ENCODE measurements around the gene ATOH8. TPM values are rescaled to one million over a fixed set of nuclear protein-coding genes. Genes with fewer than 3 reads are reported as not detected.
A peak's percentile ranks its signal among the peaks of the same experiment; 100 is the strongest.

The ATOH8 gene, protein sequence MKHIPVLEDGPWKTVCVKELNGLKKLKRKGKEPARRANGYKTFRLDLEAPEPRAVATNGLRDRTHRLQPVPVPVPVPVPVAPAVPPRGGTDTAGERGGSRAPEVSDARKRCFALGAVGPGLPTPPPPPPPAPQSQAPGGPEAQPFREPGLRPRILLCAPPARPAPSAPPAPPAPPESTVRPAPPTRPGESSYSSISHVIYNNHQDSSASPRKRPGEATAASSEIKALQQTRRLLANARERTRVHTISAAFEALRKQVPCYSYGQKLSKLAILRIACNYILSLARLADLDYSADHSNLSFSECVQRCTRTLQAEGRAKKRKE
- under 1 TPM in 1 of 5 donors, not detected in 4; 0.20 TPM for total RNA-seq
- 0.04 TPM for total RNA-seq (2013)
- 0 to 1.4 (median 0.10) reads per million in 29 experiments for total RNA-seq

DNA sequence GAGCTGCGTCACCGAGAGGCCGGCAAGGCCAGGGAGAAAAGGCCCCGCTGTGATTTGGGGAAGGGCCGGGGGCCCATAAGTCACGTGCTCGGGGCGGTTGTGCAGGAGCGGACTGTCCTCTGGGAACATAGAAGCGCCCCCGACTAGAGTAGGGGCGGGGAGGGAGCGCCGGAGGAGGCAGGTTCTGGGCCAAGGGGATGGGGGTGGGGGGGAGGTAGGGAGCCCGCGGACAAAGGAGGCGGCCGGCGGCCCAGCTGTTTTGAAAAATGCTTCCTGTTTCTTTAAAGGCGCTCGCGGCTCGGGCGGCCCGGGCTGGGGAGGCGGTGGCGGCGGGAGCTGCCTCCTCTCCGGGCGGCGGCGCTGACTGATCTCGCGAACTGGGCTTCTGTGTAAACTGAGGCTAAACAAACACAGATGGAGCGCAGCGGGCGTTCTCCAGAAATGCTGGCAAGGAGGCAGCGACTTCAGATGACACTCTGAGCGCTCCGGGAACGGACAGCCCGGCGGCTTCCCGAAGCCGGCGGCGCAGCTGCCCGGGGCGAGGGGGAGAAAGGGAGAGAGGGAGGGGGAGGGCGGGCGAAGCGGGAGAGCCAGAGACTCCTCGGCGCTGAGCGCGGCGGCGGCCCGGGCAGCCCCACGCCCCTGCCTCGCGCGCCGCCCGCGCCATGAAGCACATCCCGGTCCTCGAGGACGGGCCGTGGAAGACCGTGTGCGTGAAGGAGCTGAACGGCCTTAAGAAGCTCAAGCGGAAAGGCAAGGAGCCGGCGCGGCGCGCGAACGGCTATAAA is at the start of gene ATOH8:
ATOH8 (plus strand) TSS at position 467 of the 788 bp plus-strand sequence; CDS start at position 666, 199 bp downstream.
- no peak within 1 kb of the TSS for H3K27ac Mint-ChIP-seq
- ChIA-PET POLR2A (no interaction called here), CTCF (interaction anchor here in 1 of 2 donors (0.6 to 1.0 kb wide), 2 partner anchors 63 to 299 kb away, joined by 3 to 4 read pairs; no protein-coding TSS in a partner anchor)
- peaks cover 11 to 26% (median 16%) of the 10 kb centered on the region in 3 donors for H3K4me1 Mint-ChIP-seq
- peaks cover 46 to 74% of the 10 kb centered on the region in 2 donors for H3K27me3 Mint-ChIP-seq
- H3K36me3 Mint-ChIP-seq = no peaks in the 10 kb centered on the region
- H3K4me3 ChIP-seq (ENCODE audit: control insufficient read depth in 1 of 2, extremely low read depth in 1 of 2, low read length in 1 of 2) = peak within 1 kb of the TSS; percentile 21 to 52
- no peaks in the 10 kb centered on the region for H3K36me3 ChIP-seq (ENCODE audit: control insufficient read depth in 2 of 2, extremely low read depth in 1 of 2, insufficient read depth in 1 of 2, low read length in 1 of 2)
- DNase-seq = peak in 9 of 35 experiments; percentile 4 to 34 (median 14)
- no peak within 1 kb of the TSS for H3K27ac ChIP-seq (ENCODE audit: low read length)
- no peaks in the 10 kb centered on the region for H3K9me3 Mint-ChIP-seq
- peaks cover 2 to 94% of the 10 kb centered on the region in 2 experiments for H3K27me3 ChIP-seq (replicated peaks in 1 of 2; ENCODE audit: control insufficient read depth in 2 of 2, extremely low read depth in 1 of 2, insufficient read depth in 2 of 2, low read length in 1 of 2)
- H3K4me1 ChIP-seq (ENCODE audit: control insufficient read depth in 1 of 2, extremely low read depth in 1 of 2, insufficient read depth in 2 of 2, low read length in 2 of 2) = peaks cover 5 to 32% of the 10 kb centered on the region in 2 experiments
- H3K9me3 ChIP-seq = no peaks in the 10 kb centered on the region
- ATAC-seq (replicated peaks in 1 of 4) = peak in 1 of 4 experiments; percentile 10
- WGBS (ENCODE audit: insufficient coverage) = under 1% methylated on average over 79 of the region's 81 CpGs
- peak within 1 kb of the TSS; percentile 74 to 82 (median 75) for H3K4me3 Mint-ChIP-seq

DNA sequence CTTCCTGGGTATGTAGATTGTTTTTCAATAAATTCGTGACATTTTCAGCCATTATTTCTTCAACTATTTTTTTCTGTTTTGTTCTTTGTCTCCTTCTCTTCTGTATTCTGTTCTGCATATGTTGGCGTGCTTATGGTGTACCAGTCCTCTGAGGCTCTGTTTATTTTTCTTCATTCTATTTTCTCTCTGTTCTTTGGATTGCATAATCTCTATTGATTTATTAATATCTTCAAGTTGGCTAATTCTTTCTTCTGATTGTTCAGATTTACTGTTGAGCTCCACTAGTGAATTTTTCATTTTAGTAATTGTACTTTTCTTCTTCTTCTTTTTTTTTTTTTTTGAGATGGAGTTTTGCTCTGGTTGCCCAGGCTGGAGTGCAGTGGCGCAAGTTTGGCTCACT is 49.8 kb upstream of the ATOH8 start:
- Mint-ChIP-seq H3K27me3 (peaks cover 6 to 7% of the 10 kb centered on the region in 2 donors), H3K36me3 (no peaks in the 10 kb centered on the region), H3K27ac (peak overlapping the region in 1 of 2 donors; percentile 29), H3K9me3 (no peaks in the 10 kb centered on the region), H3K4me1 (peaks cover 15 to 40% (median 18%) of the 10 kb centered on the region in 3 donors), H3K4me3 (no peak overlapping the region)
- no CpG with 5 or more reads among the region's 3 CpGs for WGBS (ENCODE audit: insufficient coverage)
- Histone ChIP-seq H3K4me1 (ENCODE audit: control insufficient read depth in 1 of 2, extremely low read depth in 1 of 2, insufficient read depth in 2 of 2, low read length in 2 of 2) (peaks cover 0 to 23% of the 10 kb centered on the region in 2 experiments), H3K9me3 (no peaks in the 10 kb centered on the region), H3K27ac (ENCODE audit: low read length) (peak overlapping the region; percentile 20), H3K4me3 (ENCODE audit: control insufficient read depth in 1 of 2, extremely low read depth in 1 of 2, low read length in 1 of 2) (no peak overlapping the region), H3K27me3 (replicated peaks in 1 of 2; ENCODE audit: control insufficient read depth in 2 of 2, extremely low read depth in 1 of 2, insufficient read depth in 2 of 2, low read length in 1 of 2) (peaks cover 0 to 13% of the 10 kb centered on the region in 2 experiments), H3K36me3 (ENCODE audit: control insufficient read depth in 2 of 2, extremely low read depth in 1 of 2, insufficient read depth in 1 of 2, low read length in 1 of 2) (no peaks in the 10 kb centered on the region)
- DNase-seq (no peak), ATAC-seq (replicated peaks in 1 of 4) (no peak)
- POLR2A ChIA-PET = interaction anchor here (0.6 to 1.3 kb wide), 3 partner anchors 228 to 746 kb away, joined by 3 to 5 read pairs (median 3); no protein-coding TSS in a partner anchor
- CTCF ChIA-PET = interaction anchor here (0.6 to 5.8 kb wide), 4 partner anchors 9 to 68 kb away, joined by 3 to 48 read pairs (median 5); partner anchors contain the start of gene GNLY (in 1 of the 2)

DNA sequence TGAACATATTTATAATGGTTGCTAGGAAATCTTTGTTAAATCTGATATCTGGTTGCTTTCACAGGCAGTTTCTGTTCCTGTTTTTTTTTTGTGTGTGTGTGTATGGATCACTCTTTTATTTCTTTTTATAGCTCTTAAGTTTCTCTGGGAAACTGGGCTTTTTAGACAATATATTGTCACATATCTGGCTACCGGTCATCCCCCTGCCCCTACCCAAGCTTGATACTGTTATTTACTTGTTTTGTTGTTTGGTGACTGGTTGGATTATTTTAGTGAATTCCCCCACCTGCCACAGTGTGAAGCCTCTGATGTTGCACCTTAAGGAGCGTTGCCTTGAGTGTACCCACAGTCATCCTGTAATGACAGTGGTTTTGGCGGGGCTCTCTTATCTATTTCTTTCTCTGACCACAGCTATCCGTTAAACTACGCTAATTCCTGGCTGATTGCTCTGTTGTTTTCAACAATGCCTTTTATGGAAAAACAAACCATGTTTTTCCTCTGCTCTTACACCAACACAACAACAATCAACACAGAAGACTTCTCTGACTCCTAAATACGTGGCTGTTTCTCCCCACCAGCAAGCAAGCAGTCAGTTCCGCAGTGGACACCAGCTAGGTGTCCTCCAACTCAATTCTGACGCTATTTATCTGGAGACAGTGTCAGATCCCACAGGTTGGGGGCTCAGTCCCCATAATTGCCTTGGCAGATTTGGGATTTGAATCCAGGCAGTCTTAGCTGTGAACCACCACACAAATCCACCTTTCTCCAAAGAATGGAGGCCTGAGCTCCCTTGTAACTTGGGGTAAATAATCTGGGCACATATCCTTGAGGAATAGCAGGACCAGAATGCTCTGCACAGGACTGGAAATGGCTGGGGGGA is 48.8 kb upstream of the ATOH8 start:
- H3K9me3 Mint-ChIP-seq = no peaks in the 10 kb centered on the region
- peaks cover 6 to 7% of the 10 kb centered on the region in 2 donors for H3K27me3 Mint-ChIP-seq
- CTCF ChIA-PET = interaction anchor here (0.6 to 5.8 kb wide), 8 partner anchors 10 to 184 kb away, joined by 3 to 48 read pairs (median 4); partner anchors contain the start of genes GNLY (in 1 of the 2) and ST3GAL5 (in 1 of the 2)
- H3K4me1 ChIP-seq (ENCODE audit: control insufficient read depth in 1 of 2, extremely low read depth in 1 of 2, insufficient read depth in 2 of 2, low read length in 2 of 2) = peaks cover 0 to 23% of the 10 kb centered on the region in 2 experiments
- POLR2A ChIA-PET = interaction anchor here in 1 of 2 donors (1.3 kb wide), 2 partner anchors 331 to 745 kb away, joined by 3 to 5 read pairs; no protein-coding TSS in a partner anchor
- H3K9me3 ChIP-seq = no peaks in the 10 kb centered on the region
- 39% methylated on average over 7 of the region's 8 CpGs for WGBS (ENCODE audit: insufficient coverage)
- H3K27ac ChIP-seq (ENCODE audit: low read length) = peak overlapping the region; percentile 59
- no peaks in the 10 kb centered on the region for H3K36me3 ChIP-seq (ENCODE audit: control insufficient read depth in 2 of 2, extremely low read depth in 1 of 2, insufficient read depth in 1 of 2, low read length in 1 of 2)
- H3K4me3 Mint-ChIP-seq = peak overlapping the region in 1 of 3 donors; percentile 37
- peaks cover 15 to 40% (median 18%) of the 10 kb centered on the region in 3 donors for H3K4me1 Mint-ChIP-seq
- no peak overlapping the region for H3K4me3 ChIP-seq (ENCODE audit: control insufficient read depth in 1 of 2, extremely low read depth in 1 of 2, low read length in 1 of 2)
- ATAC-seq (replicated peaks in 1 of 4) = peak in 2 of 4 experiments; percentile 33 to 71
- H3K36me3 Mint-ChIP-seq = no peaks in the 10 kb centered on the region
- peaks cover 0 to 16% of the 10 kb centered on the region in 2 experiments for H3K27me3 ChIP-seq (replicated peaks in 1 of 2; ENCODE audit: control insufficient read depth in 2 of 2, extremely low read depth in 1 of 2, insufficient read depth in 2 of 2, low read length in 1 of 2)
- H3K27ac Mint-ChIP-seq = peak overlapping the region in 1 of 2 donors; percentile 50
- DNase-seq = peak in 24 of 35 experiments; percentile 9 to 57 (median 39)

DNA sequence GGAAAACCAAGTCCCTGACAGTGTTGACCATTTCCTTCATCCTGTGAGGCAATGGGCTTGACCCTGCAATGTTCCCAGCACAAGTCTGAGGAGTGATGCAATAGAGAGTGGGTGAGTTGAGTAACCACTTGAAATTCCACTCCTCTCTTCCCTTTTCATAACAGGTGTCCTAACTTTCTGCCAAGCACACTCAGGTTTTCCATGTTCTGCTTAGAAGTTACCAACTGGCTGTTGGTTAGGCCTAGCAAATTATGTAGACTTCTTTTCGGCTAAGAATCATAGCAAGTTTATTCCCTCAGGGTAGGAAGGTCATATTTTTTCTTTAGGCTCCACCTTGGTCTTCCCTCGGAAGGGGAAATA is 48.1 kb upstream of the ATOH8 start:
- Histone ChIP-seq H3K27ac (ENCODE audit: low read length) (peak overlapping the region; percentile 59), H3K36me3 (ENCODE audit: control insufficient read depth in 2 of 2, extremely low read depth in 1 of 2, insufficient read depth in 1 of 2, low read length in 1 of 2) (no peaks in the 10 kb centered on the region), H3K27me3 (replicated peaks in 1 of 2; ENCODE audit: control insufficient read depth in 2 of 2, extremely low read depth in 1 of 2, insufficient read depth in 2 of 2, low read length in 1 of 2) (peaks cover 0 to 22% of the 10 kb centered on the region in 2 experiments), H3K4me3 (ENCODE audit: control insufficient read depth in 1 of 2, extremely low read depth in 1 of 2, low read length in 1 of 2) (no peak overlapping the region), H3K4me1 (ENCODE audit: control insufficient read depth in 1 of 2, extremely low read depth in 1 of 2, insufficient read depth in 2 of 2, low read length in 2 of 2) (peaks cover 0 to 23% of the 10 kb centered on the region in 2 experiments), H3K9me3 (no peaks in the 10 kb centered on the region)
- 80% methylated on average over 1 of the region's 2 CpGs for WGBS (ENCODE audit: insufficient coverage)
- no peak overlapping the region for H3K27ac Mint-ChIP-seq
- POLR2A ChIA-PET = interaction anchor here in 1 of 2 donors (0.5 kb wide), 1 partner anchor 27 kb away, joined by 8 read pairs; no protein-coding TSS in a partner anchor
- H3K27me3 Mint-ChIP-seq = peaks cover 6 to 7% of the 10 kb centered on the region in 2 donors
- no peaks in the 10 kb centered on the region for H3K9me3 Mint-ChIP-seq
- ATAC-seq (replicated peaks in 1 of 4) = no peak
- peaks cover 15 to 40% (median 18%) of the 10 kb centered on the region in 3 donors for H3K4me1 Mint-ChIP-seq
- CTCF ChIA-PET = interaction anchor here (0.7 to 5.8 kb wide), 4 partner anchors 25 to 149 kb away, joined by 3 to 48 read pairs (median 3); no protein-coding TSS in a partner anchor
- DNase-seq = no peak
- no peak overlapping the region for H3K4me3 Mint-ChIP-seq
- no peaks in the 10 kb centered on the region for H3K36me3 Mint-ChIP-seq

DNA sequence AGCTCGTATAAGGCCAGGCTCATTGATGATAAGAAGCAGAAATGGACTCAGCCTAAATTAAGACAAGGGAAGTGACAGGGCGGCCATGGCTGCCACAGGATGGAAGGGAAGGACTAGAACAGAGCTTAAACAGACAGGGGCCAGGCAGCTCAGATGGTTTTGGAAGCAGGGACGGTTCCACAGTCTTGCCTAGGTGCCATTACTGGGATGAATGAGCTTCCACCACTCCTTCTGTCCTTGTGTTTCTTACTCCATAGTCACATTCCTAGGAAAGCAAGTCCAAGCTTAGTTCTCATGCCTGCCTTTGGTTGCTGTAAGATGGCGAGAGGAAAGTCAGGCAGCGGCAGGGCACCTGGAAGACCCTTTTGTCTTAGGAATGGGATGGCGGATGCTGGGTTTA is 47.7 kb upstream of the ATOH8 start:
- DNase-seq (no peak), ATAC-seq (replicated peaks in 1 of 4) (no peak)
- H3K9me3 Mint-ChIP-seq = no peaks in the 10 kb centered on the region
- H3K4me1 Mint-ChIP-seq = peaks cover 15 to 40% (median 18%) of the 10 kb centered on the region in 3 donors
- 94% methylated on average over 2 of the region's 6 CpGs for WGBS (ENCODE audit: insufficient coverage)
- no peaks in the 10 kb centered on the region for H3K36me3 ChIP-seq (ENCODE audit: control insufficient read depth in 2 of 2, extremely low read depth in 1 of 2, insufficient read depth in 1 of 2, low read length in 1 of 2)
- H3K27me3 Mint-ChIP-seq = peaks cover 6 to 7% of the 10 kb centered on the region in 2 donors
- ChIA-PET POLR2A (interaction anchor here in 1 of 2 donors (0.5 kb wide), 1 partner anchor 27 kb away, joined by 8 read pairs; no protein-coding TSS in a partner anchor), CTCF (interaction anchor here (0.5 to 5.8 kb wide), 5 partner anchors 9 to 70 kb away, joined by 3 to 48 read pairs (median 4); no protein-coding TSS in a partner anchor)
- peaks cover 0 to 23% of the 10 kb centered on the region in 2 experiments for H3K4me1 ChIP-seq (ENCODE audit: control insufficient read depth in 1 of 2, extremely low read depth in 1 of 2, insufficient read depth in 2 of 2, low read length in 2 of 2)
- no peak overlapping the region for H3K27ac ChIP-seq (ENCODE audit: low read length)
- H3K4me3 ChIP-seq (ENCODE audit: control insufficient read depth in 1 of 2, extremely low read depth in 1 of 2, low read length in 1 of 2) = no peak overlapping the region
- peaks cover 0 to 26% of the 10 kb centered on the region in 2 experiments for H3K27me3 ChIP-seq (replicated peaks in 1 of 2; ENCODE audit: control insufficient read depth in 2 of 2, extremely low read depth in 1 of 2, insufficient read depth in 2 of 2, low read length in 1 of 2)
- H3K36me3 Mint-ChIP-seq = no peaks in the 10 kb centered on the region
- H3K9me3 ChIP-seq = no peaks in the 10 kb centered on the region
- no peak overlapping the region for H3K4me3 Mint-ChIP-seq
- H3K27ac Mint-ChIP-seq = no peak overlapping the region
